GOT3 (cell line): ENCODE results near the gene DNM2.
A peak's percentile ranks its signal among the peaks of the same experiment; 100 is the strongest.

ENCODE experiments used
- DNase-seq: peaks from one replicate; lab custom pipeline; 2025; ENCODE audit warnings: mixed read lengths; lab: John Stamatoyannopoulos, UW

The DNM2 gene

DNA sequence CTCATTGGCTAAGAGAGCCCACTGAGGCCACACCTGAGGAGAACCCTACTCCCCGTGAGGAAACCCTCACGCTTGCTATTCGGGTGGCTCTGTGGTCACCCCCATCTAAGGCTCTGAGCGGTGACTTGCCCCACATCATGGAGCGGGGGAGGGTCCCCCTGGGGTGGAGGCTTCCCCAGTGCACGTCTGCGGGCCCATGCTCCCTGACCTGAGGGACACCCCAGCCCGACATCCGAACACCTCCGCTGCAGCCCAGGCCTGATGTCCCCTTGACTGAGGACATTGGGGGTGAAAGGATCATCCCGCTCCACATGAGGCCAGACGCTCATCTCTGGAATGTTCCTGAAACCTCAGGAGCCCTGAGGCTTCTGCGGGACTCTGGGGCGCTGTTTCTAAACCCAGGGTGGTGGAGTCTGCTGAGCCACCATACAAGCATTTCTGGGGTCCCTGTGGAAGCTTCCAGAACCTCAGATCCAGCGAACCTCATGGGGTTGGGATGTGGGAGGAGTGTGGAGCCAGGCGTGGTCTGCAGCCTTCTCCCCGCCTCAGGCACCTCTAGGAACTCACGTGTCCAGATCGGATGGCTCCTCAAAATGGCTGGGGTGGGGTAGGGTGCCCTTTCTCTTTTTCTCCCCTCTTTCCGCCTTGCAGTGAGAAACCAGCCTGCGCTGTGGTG lies 98.2 kb downstream of the DNM2 start:
- no peak for DNase-seq

DNA sequence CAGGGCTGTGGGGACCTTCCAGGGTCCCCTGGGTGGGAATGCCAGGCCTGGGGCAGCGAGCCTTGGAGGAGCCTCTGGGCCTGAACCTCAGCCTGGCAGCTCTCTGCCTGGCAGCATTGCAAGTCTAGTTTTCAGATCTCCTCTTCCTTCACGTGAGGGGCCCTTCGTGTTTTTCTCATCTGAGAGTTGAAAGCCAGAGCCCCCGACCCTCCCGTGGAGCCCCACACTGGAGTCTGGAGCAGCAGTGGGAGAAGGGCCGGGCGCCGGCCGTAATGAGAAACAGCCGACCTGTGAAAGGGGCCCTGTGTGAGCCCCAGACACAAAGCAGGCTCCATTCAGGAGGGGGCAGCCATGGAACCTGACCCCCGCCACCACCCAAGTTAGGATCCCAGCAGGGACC lies 98.8 kb downstream of the DNM2 start:
- no peak for DNase-seq

- peak; percentile 84 for DNase-seq
Measured at GRCh38 chr19:10817291-10818038, 99.6 kb downstream of the DNM2 start.

DNA sequence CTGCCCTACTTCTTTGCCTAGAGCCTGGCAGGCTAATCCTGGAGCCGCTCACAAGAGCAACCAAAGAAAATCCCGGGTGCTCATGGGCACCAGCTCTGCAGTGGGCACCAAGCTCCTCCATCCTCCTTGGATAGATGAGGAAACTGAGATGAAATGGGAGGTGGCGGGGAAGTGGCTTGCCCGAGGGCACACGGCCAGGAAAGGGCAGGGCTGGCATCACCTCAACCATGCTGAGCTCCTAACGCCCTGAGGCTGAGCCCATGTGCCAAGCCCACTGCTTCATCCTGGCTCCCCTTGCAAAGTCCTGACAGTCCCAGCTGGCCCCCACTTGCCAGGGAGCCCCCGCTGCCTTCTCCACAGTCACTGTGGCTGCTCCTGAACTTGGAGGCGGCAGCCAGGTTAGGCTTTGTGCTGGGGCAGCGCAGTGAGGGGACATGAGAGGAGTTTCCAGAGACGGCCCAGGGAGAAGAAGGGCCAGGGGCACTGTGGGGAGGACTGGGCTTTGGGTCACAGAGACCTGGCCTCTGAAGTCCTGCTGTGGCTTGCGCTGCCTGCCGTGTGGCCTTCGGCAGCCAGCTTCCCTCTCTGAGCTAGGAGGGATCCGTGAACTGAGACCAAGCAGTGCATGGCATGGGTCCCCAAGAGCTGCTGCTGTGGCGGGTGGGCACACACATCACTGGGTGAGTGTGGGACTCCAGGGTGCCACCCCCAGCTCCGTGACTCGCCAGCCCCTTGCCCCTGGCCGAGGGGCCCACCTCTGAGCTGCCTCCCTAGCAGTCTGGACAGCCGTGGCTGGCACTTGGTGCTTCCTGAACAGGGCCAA lies 100.6 kb downstream of the DNM2 start:
- DNase-seq: no peak

- no peak for DNase-seq
Measured at GRCh38 chr19:10819124-10820060, 101.5 kb downstream of the DNM2 start.

DNA sequence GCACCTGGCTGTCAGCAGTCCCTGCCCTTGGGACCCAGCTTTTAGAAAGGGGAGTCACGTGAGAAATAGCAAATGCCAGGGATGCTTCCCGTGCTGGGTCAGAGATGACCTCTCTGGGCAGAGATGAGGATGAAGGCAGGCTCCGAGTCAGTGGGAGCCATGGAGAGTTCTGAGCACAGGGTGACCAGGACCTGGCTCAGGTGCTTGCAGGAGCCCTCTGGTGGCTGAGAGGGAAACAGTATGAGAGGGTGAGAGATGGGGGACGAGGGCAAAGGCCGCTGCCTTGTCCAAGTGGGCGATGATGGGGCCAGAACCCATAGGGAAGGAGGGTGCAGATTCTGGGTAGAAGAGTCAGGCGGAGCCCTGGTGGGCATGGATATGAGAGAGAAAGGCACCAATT lies 102.3 kb downstream of the DNM2 start:
- no peak for DNase-seq

GRCh38 chr19:10823690-10824089 lies 105.8 kb downstream of the DNM2 start:
- no peak for DNase-seq

DNA sequence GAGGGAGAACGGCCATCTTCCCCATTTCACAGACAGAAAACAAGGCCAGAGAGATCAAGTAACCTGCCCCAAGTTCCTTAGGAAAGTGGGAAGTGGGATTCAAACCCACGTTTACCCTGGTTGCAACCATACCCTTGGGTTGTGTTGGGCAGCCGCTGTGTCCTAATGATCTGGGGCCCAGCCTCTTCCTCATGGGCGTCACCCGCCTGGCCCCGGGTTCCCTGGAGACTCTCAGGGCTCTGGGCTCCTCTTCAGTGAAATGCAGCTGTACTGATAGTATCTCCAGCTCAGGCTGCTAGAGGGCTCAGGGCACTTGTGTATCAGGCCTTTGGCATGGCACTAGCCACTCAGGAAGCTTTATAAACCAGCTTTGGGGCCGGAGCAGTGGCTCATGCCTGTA lies 108.4 kb downstream of the DNM2 start:
- no peak for DNase-seq

- DNase-seq: no peak
Measured at GRCh38 chr19:10826846-10827245, 109.0 kb downstream of the DNM2 start.

DNA sequence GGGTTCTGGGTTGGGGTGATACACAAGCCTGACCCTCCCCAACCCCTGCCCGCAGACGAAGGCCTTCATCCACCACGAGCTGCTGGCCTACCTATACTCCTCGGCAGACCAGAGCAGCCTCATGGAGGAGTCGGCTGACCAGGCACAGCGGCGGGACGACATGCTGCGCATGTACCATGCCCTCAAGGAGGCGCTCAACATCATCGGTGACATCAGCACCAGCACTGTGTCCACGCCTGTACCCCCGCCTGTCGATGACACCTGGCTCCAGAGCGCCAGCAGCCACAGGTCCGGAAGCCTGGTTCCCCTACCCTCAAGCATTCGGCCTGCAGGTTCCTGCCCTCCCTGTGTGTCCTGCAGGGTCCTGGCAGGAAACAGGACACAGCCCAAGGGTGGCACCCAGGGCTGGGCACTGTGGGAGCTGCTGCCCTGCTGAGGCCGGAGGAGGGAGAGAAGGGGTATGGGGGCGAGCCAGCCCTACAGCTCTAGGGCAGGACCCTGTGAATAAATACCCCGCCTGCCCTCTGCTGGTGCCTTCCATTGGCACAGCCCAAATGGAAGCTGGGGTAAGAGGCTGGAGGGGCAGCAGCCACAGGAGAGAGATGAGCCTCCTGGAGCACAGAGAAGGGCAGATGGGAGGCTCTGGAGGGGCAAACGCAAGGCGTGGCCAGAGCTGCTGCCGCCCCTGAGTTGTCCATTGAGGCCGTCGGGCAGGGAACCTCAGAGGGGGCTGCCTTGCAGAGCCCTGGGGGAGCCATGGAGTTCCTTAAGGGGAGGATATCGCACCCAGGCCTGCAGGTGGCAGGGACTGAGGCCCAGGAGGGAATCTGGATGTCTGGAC lies 111.3 kb downstream of the DNM2 start:
- DNase-seq: no peak

- no peak for DNase-seq
Measured at GRCh38 chr19:10829967-10830366, 112.1 kb downstream of the DNM2 start.

DNA sequence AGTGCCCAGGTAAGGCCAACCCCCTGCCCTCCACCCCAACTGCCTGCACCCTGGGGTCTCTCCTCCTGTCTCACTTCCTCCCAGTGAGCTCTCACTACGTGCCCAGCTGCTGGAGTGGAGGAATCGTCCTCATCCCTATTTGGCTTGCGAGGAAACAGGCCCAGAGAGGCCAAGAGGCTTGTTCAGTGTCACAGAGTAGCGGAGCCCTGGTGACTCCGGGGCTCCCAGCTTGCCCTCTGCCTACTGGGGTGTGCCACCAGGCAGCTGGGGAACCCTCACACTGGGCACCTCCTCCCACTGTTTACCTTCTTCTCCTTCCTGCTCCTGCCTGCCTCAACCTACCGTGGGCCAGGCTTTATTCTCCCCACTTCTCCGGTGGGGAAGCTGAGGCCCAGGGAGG lies 112.5 kb downstream of the DNM2 start:
- no peak for DNase-seq

GRCh38 chr19:10830931-10831779 lies 113.3 kb downstream of the DNM2 start:
- no peak for DNase-seq

GRCh38 chr19:10831987-10832938 lies 114.4 kb downstream of the DNM2 start:
- no peak for DNase-seq

DNA sequence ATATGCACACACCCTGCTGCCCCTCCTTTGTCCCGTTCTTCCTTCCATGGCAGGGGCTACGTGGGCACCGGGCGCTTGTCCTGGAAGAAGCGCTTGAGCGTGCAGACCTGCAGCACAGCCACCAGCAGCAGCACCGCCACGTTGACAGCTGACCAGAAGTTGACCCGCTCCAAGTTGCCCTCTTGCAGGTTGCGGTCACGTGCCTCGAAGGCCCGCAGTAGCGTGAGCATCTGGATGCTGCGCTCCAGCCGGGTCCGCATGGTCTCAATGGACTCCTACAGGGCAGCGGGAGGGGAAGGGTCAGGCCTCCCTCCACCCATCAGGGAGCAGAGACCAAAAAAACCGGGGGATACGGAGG lies 115.0 kb downstream of the DNM2 start:
- DNase-seq: no peak

- DNase-seq: no peak
Measured at GRCh38 chr19:10835089-10835753, 117.3 kb downstream of the DNM2 start.

DNA sequence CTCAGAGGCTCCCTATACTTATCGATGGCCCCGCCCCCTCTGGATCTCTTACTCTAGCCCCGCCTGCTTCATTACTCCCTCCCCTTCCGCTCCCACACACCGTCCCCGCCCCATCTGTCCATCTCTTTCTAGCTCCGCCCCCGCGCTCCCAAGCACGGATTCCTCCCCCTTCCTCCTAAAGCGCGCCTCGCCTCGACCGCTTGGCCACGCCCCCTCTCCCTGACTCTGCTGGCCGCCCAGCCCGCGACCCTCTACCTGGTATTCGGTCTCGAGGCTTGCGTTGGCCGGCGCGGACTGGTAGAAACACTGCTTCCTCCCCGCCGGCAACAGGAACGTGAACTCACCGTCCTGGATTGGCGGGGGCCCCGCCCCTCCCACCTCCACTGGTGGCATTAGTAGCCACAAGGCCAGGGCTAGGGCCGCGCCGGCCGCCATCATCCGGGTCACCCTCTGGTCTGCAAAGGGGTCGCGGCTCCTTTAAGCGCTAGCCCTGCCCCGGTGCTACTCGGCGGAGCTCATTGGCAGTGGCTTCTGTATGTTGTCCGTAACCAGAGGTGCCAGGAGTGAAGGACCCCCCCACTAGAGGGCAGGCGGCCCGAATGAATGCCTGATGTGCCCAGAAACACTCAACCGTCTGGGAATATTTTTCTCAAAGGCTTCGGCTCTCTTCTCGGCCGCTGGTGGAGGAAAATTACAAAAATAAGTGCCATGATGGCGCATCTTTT lies 118.0 kb downstream of the DNM2 start, which contains the start of gene TMED1:
Gene TMED1 (minus strand): TSS at position 459 of the 725 bp plus-strand sequence. CDS start 21 bp downstream, at position 438.
- peak; percentile 94 for DNase-seq
